ENCODE results near the gene WDR37.

Gene WDR37

DNA sequence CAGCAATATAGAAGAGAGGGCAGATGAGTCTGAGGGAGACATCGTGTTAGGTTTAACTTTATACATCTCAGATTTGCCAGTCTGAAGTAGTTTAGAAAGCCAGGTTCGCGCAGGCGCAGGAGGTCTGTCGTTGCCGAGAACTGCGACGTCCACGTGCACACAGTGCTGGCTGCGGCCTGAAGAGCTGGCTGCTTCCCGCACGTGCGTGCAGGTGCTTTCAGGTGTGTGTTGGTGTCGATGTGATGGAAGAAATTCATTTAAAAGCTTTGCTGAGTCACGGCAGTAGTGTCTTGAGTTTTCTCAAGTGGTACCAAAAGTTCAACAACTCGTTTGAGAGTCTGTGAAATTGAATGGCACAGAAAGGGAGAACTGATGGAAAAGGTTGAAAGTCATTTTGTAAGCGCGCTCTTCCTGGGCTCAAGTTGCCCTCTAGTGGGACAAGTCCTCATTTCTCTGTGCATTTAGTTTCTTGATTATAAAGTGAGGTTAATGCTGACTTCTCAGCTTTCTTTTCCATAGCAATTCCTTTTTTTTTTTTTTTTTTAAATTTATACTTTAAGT, 18.6 kb downstream of the WDR37 start:
- DNase-seq (ENCODE audit: low spot score) = no peak

GRCh38 chr10:1078668-1079067, 22.5 kb downstream of the WDR37 start:
- no peak for DNase-seq (ENCODE audit: low spot score)

GRCh38 chr10:1083581-1083980, 27.4 kb downstream of the WDR37 start:
- no peak for DNase-seq (ENCODE audit: low spot score)

GRCh38 chr10:1084011-1084950, 28.1 kb downstream of the WDR37 start:
- no peak for DNase-seq (ENCODE audit: low spot score)

GRCh38 chr10:1085258-1085657, 29.1 kb downstream of the WDR37 start:
- no peak for DNase-seq (ENCODE audit: low spot score)

GRCh38 chr10:1086787-1087186, 30.6 kb downstream of the WDR37 start:
- no peak for DNase-seq (ENCODE audit: low spot score)

- DNase-seq (ENCODE audit: low spot score) = no peak
Observed at GRCh38 chr10:1089017-1089689, 33.0 kb downstream of the WDR37 start.

GRCh38 chr10:1090696-1091095, 34.5 kb downstream of the WDR37 start:
- DNase-seq (ENCODE audit: low spot score) = no peak

GRCh38 chr10:1093696-1094095, 37.5 kb downstream of the WDR37 start:
- no peak for DNase-seq (ENCODE audit: low spot score)

GRCh38 chr10:1094112-1095057, 38.2 kb downstream of the WDR37 start:
- DNase-seq (ENCODE audit: low spot score) = no peak

DNA sequence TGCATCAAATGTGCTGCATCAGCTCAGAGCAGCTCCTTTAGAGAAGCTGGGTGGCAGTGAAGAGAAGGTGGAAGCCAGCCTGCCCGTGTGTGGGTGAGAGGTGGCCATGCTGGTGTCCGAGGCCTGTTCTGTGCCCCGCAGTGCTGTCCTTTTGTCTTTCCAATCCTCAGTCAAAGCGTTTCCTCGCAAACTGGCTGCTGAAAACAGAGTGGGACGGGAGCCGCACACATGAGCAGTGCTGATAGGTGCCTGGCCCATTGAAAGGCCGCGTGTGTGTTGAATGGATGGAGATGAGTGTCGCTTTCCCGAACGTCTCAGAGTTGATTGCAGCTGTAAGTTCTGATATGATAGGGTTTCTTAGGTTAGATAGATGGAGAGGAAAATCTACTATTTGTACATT, 39.3 kb downstream of the WDR37 start:
- DNase-seq (ENCODE audit: low spot score) = no peak

DNA sequence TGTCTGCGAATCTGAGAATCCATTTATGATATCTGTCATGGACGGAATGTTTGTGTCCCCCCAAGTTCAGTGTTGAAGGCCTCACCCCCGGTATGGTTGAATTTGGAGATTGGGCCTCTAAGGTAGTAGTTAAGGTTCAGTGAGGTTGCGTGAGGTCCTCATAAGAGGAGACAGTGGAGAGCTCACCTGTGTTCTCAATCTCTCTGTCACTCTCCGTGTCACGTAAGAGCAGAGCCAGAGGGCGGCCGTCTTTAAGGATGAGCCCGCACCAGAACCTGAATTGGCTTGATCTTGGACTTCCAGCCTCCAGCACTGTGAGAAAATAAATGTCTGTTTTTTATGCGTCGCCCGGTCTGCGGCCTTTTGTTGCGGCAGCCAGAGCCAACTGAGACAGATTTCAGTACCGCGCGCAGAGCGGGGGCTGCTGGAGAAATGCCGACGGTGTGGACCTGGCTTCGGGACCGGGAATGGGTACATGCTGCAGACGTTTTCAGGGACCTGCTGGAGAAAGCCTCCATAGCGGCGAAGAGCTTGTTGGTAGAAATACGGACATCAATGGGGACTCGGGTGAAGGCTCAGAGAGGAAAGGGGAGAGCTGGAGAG, 40.2 kb downstream of the WDR37 start:
- no peak for DNase-seq (ENCODE audit: low spot score)

GRCh38 chr10:1097436-1097835, 41.3 kb downstream of the WDR37 start:
- DNase-seq (ENCODE audit: low spot score) = no peak

DNA sequence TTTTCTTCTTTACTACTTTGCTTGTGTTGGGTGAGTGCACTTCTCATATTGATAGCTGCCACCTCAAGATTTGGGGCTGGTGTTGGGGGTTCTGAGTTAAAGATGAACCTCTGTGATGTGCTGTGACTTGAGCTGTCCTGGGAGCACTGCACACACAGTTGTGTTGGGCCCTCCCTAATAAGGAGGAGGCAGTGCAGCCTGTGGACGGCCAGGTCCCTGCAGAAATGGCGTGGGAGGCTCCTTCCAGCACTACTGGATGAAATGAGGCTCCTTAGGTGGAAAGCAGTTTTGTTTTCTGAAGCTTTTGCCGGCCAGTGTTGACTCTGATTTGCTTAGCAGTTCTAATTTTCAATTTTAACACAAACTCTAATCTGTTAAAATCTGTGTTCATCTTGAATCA, 44.0 kb downstream of the WDR37 start:
- no peak for DNase-seq (ENCODE audit: low spot score)

- no peak for DNase-seq (ENCODE audit: low spot score)
Observed at GRCh38 chr10:1100691-1101368, 44.6 kb downstream of the WDR37 start.

- no peak for DNase-seq (ENCODE audit: low spot score)
Observed at GRCh38 chr10:1101946-1102345, 45.8 kb downstream of the WDR37 start.

- DNase-seq (ENCODE audit: low spot score) = no peak
Observed at GRCh38 chr10:1102416-1102815, 46.2 kb downstream of the WDR37 start.

GRCh38 chr10:1102831-1103230, 46.6 kb downstream of the WDR37 start:
- no peak for DNase-seq (ENCODE audit: low spot score)

DNA sequence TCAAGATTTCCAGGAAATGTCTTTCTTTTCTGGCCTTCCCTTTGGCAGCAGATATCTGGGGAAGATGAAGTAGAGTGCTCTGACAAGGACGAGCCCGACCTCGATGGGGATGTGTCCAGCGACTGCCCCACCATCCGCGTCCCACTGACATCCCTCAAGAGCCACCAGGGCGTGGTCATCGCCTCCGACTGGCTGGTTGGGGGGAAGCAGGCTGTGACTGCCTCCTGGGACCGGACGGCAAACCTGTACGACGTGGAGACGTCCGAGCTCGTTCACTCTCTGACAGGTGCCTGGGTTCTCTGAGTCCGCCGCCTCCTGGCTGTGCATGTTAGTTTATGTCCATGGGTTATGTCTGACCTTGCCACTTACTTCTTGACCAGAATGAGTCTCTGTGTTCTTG, 47.4 kb downstream of the WDR37 start:
- DNase-seq (ENCODE audit: low spot score) = no peak

DNA sequence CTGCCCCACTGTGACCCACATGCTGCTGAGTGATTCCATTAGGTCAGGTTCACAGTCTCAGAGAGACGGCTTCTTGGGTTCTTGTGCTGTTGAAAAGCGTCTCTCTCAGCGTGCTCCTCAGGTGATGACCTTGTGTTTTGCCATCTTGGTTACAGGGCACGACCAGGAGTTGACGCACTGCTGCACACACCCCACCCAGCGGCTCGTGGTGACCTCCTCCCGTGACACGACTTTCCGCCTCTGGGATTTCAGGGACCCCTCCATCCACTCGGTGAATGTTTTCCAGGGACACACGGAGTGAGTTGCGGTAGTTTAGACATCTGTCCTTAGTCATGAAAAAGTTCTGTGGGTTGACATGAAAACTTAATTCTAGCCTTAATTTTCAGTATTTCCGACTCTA, 48.8 kb downstream of the WDR37 start:
- DNase-seq (ENCODE audit: low spot score) = no peak

DNA sequence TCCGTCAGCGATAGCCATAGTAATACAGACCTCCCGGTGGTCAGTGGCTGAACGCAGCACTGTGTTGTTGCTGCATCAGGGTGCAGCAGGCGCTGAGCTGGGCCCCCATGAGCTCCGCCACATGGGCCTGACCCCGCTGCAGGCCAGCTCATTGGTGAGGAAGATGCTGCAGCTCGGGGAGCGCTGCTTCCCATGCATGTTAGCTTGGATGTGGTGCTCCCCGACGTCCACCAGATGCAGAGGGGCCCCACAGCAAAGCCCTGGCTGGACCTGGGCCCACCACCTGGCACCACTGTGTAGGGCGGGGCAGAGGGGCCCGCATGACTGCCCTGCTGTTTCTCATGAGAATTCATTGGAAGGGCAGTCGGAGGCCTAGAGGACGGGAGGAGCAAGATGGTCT, 50.8 kb downstream of the WDR37 start:
- no peak for DNase-seq (ENCODE audit: low spot score)

Data from HuH-7.5 (cell line).